HepG2 (cell line): Measurements from ENCODE around the gene SEMA5B. TPM values are rescaled to one million over a fixed set of nuclear protein-coding genes. Genes with fewer than 3 reads are reported as not detected.
A peak's percentile ranks its signal among the peaks of the same experiment; 100 is the strongest.

Source experiments
- ARNT ChIP-seq: fragments of 450-650 bp; IDR thresholded peaks from 2 replicates; pipeline ENCODE4 v1.6.1; 2017
- BCL6 ChIP-seq: IDR thresholded peaks from 2 replicates; pipeline ENCODE4 v1.6.1; 2016; ENCODE audit warnings: missing genetic modification reagents, missing compliant biosample characterization
- CAMTA2 ChIP-seq: sonication (generic); formaldehyde crosslinking; IDR thresholded peaks from 2 replicates; pipeline ENCODE4 v1.4.0; 2020; ENCODE audit warnings: mild to moderate bottlenecking, missing genetic modification reagents, borderline replicate concordance
- EEA1 ChIP-seq: sonication (generic); formaldehyde crosslinking; IDR thresholded peaks from 2 replicates; pipeline ENCODE4 v1.5.1; 2020; ENCODE audit warnings: mild to moderate bottlenecking, missing genetic modification reagents, borderline replicate concordance
- EHMT2 ChIP-seq: fragments of 200-600 bp; sonication (generic); IDR thresholded peaks from 2 replicates; pipeline ENCODE4 v1.7.0; 2017; ENCODE audit warnings: antibody characterized with exemption, low read depth, low read length, borderline replicate concordance
- ELF4 ChIP-seq: sonication (generic); formaldehyde crosslinking; IDR thresholded peaks from 2 replicates; pipeline ENCODE4 v1.5.0; 2020; ENCODE audit warnings: missing genetic modification reagents, mild to moderate bottlenecking, moderate library complexity, borderline replicate concordance
- ESRRA ChIP-seq: sonication (generic); formaldehyde crosslinking; IDR thresholded peaks from 2 replicates; pipeline ENCODE4 v1.5.1; 2020; ENCODE audit warnings: mild to moderate bottlenecking, low read depth, missing genetic modification reagents
- GABPB1 ChIP-seq: IDR thresholded peaks from 2 replicates; pipeline ENCODE4 v1.6.1; 2016; ENCODE audit warnings: mild to moderate bottlenecking, missing genetic modification reagents, moderate library complexity, missing compliant biosample characterization
- GPN1 ChIP-seq: sonication (generic); formaldehyde crosslinking; IDR thresholded peaks from 2 replicates; pipeline ENCODE4 v1.5.1; 2020; ENCODE audit warnings: missing genetic modification reagents, borderline replicate concordance
- HCFC1 ChIP-seq: fragments of 150-350 bp; IDR thresholded peaks from 2 replicates; pipeline ENCODE4 v1.6.1; 2014; ENCODE audit warnings: low read depth, low read length
- MEIS2 ChIP-seq: sonication (generic); formaldehyde crosslinking; IDR thresholded peaks from 2 replicates; pipeline ENCODE4 v1.9.0; 2021; ENCODE audit warnings: mild to moderate bottlenecking, missing genetic modification reagents
- NFE2L1 ChIP-seq: sonication (generic); formaldehyde crosslinking; IDR thresholded peaks from 2 replicates; pipeline ENCODE4 v1.4.0; 2020; ENCODE audit warnings: missing genetic modification reagents, mild to moderate bottlenecking, borderline replicate concordance
- NFIB ChIP-seq: sonication (generic); formaldehyde crosslinking; IDR thresholded peaks from 2 replicates; pipeline ENCODE4 v1.9.0; 2021; ENCODE audit warnings: missing genetic modification reagents, mild to moderate bottlenecking, borderline replicate concordance
- SPEN ChIP-seq: sonication (generic); formaldehyde crosslinking; IDR thresholded peaks from 2 replicates; pipeline ENCODE4 v1.5.1; 2020; ENCODE audit warnings: low read depth, mild to moderate bottlenecking, missing genetic modification reagents
- ZFP41 ChIP-seq: sonication (generic); formaldehyde crosslinking; IDR thresholded peaks from 2 replicates; pipeline ENCODE4 v1.4.0; 2020; ENCODE audit warnings: mild to moderate bottlenecking, missing genetic modification reagents, borderline replicate concordance
- ZNF232 ChIP-seq: sonication (generic); formaldehyde crosslinking; IDR thresholded peaks from 2 replicates; pipeline ENCODE4 v1.4.0; 2020; ENCODE audit warnings: missing genetic modification reagents, borderline replicate concordance
- ZNF30 ChIP-seq: sonication (generic); formaldehyde crosslinking; IDR thresholded peaks from 2 replicates; pipeline ENCODE4 v1.5.0; 2020; ENCODE audit warnings: mild to moderate bottlenecking, missing genetic modification reagents
- ZNF432 ChIP-seq: sonication (generic); formaldehyde crosslinking; IDR thresholded peaks from 2 replicates; pipeline ENCODE4 v1.5.0; 2020; ENCODE audit warnings: missing genetic modification reagents, mild to moderate bottlenecking, borderline replicate concordance
- ZNF75D ChIP-seq: sonication (generic); formaldehyde crosslinking; IDR thresholded peaks from 2 replicates; pipeline ENCODE4 v1.8.1; 2023; ENCODE audit warnings: missing genetic modification reagents, mild to moderate bottlenecking, borderline replicate concordance
- ZNF773 ChIP-seq: sonication (generic); formaldehyde crosslinking; IDR thresholded peaks from 2 replicates; pipeline ENCODE4 v1.4.0; 2020; ENCODE audit warnings: missing genetic modification reagents, borderline replicate concordance
- ZNF782 ChIP-seq: sonication (generic); formaldehyde crosslinking; IDR thresholded peaks from 2 replicates; pipeline ENCODE4 v1.4.0; 2020; ENCODE audit warnings: missing genetic modification reagents, mild to moderate bottlenecking, borderline replicate concordance
- ZSCAN21 ChIP-seq: sonication (generic); formaldehyde crosslinking; IDR thresholded peaks from 2 replicates; pipeline ENCODE4 v1.8.0; 2022; ENCODE audit warnings: mild to moderate bottlenecking, missing genetic modification reagents, moderate library complexity, borderline replicate concordance
- ZSCAN22 ChIP-seq: sonication (generic); formaldehyde crosslinking; IDR thresholded peaks from 2 replicates; pipeline ENCODE4 v1.4.0; 2020; ENCODE audit warnings: mild to moderate bottlenecking, missing genetic modification reagents
- ZSCAN30 ChIP-seq: sonication (generic); formaldehyde crosslinking; IDR thresholded peaks from 2 replicates; pipeline ENCODE4 v1.5.0; 2020; ENCODE audit warnings: mild to moderate bottlenecking, missing genetic modification reagents
- polyA plus RNA-seq, 8 experiments: library from polyadenylated mRNA; depleted of rRNA in 3 of 8; stranded (reverse) in 7 of 8; unstranded in 1 of 8; fragments of >200 nt; fragmentation: Illumina TruSeq in 4 of 8; extraction: Trizol in 4 of 8; gene quantifications; 2 replicates each; pipeline versions ENCODE4 v1.2.1 to v1.2.3, GENCODE V29; 2011 to 2016; ENCODE audit warnings: low read depth in 4 of 8, missing spikeins in 1 of 8, mixed read lengths in 1 of 8; ENCODE audit not compliant: insufficient read depth in 1 of 8
- total RNA-seq, 5 experiments: library from RNA; depleted of rRNA; stranded (reverse); fragments of >200 nt; fragmentation: Illumina TruSeq; extraction: Trizol; gene quantifications; 2 replicates each; pipeline ENCODE4 v1.2.3, GENCODE V29; 2016; ENCODE audit warnings: low read depth in 1 of 5
- TF ChIP-seq, protein P1 (sequence below): sonication (generic); formaldehyde crosslinking; IDR thresholded peaks from 2 replicates; pipeline ENCODE4 v1.4.0; 2020; ENCODE audit warnings: missing genetic modification reagents
- TF ChIP-seq, protein P2 (sequence below): sonication (generic); formaldehyde crosslinking; IDR thresholded peaks from 2 replicates; pipeline ENCODE4 v1.8.0; 2022; ENCODE audit warnings: mild to moderate bottlenecking, missing genetic modification reagents, moderate library complexity

Gene SEMA5B
- total and polyA plus RNA-seq, 2 of the 13 experiments (the other 11 are each of a cell fraction or from before 2014, with no cell fraction given), result not detected

DNA sequence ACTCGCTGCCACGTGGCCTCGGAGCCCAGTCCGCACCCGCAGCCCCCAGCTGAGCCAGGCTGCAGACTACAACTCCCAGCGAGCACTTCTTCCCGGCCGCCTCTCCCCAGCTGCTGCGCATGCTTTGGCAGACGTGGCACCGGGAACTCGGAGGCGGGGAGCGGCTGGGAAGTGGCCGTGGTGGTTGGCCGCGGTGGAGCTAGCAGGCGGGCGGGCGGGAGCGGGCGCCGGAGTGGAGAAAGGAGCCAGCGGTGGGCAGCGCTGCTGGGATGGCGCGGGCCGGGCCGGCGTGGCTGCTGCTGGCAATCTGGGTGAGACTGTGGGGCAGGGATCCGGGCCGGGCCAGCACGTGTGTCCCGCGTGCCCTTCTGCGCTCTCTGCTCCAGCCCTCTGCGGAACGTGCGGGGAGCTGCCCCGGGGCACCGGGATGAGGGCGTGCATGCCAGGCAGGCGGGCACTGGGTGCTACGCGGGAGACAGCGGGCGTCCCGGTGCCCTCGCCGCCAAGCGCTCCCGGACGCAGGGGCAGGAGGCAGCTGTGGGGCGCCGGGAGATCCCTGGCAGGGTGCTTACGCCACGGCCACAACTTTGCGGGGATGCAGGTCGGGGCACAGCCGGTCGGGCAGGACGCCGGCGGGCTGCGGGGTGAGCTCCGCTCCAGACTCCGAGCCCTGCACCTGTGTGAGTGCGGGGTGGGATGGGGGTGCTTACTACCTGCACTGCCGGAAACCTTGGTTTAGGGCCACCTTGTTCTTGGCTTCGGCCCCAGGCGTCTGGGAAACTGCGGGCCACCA is 39.5 kb upstream of the SEMA5B start, which contains the start of gene PDIA5 (continued):
- TF ChIP-seq, protein P1, sequence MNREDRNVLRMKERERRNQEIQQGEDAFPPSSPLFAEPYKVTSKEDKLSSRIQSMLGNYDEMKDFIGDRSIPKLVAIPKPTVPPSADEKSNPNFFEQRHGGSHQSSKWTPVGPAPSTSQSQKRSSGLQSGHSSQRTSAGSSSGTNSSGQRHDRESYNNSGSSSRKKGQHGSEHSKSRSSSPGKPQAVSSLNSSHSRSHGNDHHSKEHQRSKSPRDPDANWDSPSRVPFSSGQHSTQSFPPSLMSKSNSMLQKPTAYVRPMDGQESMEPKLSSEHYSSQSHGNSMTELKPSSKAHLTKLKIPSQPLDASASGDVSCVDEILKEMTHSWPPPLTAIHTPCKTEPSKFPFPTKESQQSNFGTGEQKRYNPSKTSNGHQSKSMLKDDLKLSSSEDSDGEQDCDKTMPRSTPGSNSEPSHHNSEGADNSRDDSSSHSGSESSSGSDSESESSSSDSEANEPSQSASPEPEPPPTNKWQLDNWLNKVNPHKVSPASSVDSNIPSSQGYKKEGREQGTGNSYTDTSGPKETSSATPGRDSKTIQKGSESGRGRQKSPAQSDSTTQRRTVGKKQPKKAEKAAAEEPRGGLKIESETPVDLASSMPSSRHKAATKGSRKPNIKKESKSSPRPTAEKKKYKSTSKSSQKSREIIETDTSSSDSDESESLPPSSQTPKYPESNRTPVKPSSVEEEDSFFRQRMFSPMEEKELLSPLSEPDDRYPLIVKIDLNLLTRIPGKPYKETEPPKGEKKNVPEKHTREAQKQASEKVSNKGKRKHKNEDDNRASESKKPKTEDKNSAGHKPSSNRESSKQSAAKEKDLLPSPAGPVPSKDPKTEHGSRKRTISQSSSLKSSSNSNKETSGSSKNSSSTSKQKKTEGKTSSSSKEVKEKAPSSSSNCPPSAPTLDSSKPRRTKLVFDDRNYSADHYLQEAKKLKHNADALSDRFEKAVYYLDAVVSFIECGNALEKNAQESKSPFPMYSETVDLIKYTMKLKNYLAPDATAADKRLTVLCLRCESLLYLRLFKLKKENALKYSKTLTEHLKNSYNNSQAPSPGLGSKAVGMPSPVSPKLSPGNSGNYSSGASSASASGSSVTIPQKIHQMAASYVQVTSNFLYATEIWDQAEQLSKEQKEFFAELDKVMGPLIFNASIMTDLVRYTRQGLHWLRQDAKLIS (CRISPR knock-in tag), result no peak
- no peak for TF ChIP-seq ZFP41 (CRISPR knock-in tag)
- no peak for TF ChIP-seq ZNF232 (CRISPR knock-in tag)
- TF ChIP-seq EEA1 (CRISPR knock-in tag), result 0 out of 2 replicates have a peak, but pooled peaks have one; percentile 21
- TF ChIP-seq ESRRA (CRISPR knock-in tag), result peak; percentile 71
- peak; percentile 72; the same call in 1 of the 2 replicates for TF ChIP-seq SPEN (CRISPR knock-in tag)
- no peak for TF ChIP-seq ZNF75D
- TF ChIP-seq ARNT, result no peak
- peak; percentile 49; the same call in 1 of the 2 replicates for TF ChIP-seq ZSCAN21
- TF ChIP-seq ZNF30 (CRISPR knock-in tag), result peak; percentile 80; the same call in 1 of the 2 replicates
- TF ChIP-seq ZSCAN30 (CRISPR knock-in tag), result no peak
- no peak for TF ChIP-seq NFE2L1 (CRISPR knock-in tag)
- TF ChIP-seq MEIS2 (CRISPR knock-in tag), result no peak
- no peak for TF ChIP-seq ZNF432
- TF ChIP-seq, protein P2, sequence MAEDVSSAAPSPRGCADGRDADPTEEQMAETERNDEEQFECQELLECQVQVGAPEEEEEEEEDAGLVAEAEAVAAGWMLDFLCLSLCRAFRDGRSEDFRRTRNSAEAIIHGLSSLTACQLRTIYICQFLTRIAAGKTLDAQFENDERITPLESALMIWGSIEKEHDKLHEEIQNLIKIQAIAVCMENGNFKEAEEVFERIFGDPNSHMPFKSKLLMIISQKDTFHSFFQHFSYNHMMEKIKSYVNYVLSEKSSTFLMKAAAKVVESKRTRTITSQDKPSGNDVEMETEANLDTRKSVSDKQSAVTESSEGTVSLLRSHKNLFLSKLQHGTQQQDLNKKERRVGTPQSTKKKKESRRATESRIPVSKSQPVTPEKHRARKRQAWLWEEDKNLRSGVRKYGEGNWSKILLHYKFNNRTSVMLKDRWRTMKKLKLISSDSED, result no peak
- TF ChIP-seq GABPB1 (CRISPR knock-in tag), result peak; percentile 93
- TF ChIP-seq CAMTA2, result peak; percentile 23; the same call in 1 of the 2 replicates
- no peak for TF ChIP-seq GPN1 (CRISPR knock-in tag)
- TF ChIP-seq BCL6, result peak; percentile 50; the same call in 1 of the 2 replicates
- TF ChIP-seq ZNF773 (CRISPR knock-in tag), result no peak
- no peak for TF ChIP-seq EHMT2
- TF ChIP-seq HCFC1, result peak; percentile 89
- TF ChIP-seq ZNF782 (CRISPR knock-in tag), result peak; percentile 92; the same call in 1 of the 2 replicates
- peak; percentile 76; the same call in 1 of the 2 replicates for TF ChIP-seq ZSCAN22
- no peak for TF ChIP-seq NFIB (CRISPR knock-in tag)
- TF ChIP-seq ELF4 (CRISPR knock-in tag), result 0 out of 2 replicates have a peak, but pooled peaks have one; percentile 78
